Body of pancreas (tissue), 4 donors: ENCODE measurements around the gene PNPLA6. TPM values are rescaled to one million over a fixed set of nuclear protein-coding genes. Genes with fewer than 3 reads are reported as not detected.

Experiments
- ATAC-seq: fragments of 150-250 bp; one replicate; pipeline ENCODE4 v1.9.1; 2016
- DNase-seq, 4 donors: peaks; one replicate each; pipeline ENCODE4 v3.0.0-alpha.2; 2019
- H3K27ac ChIP-seq, 4 donors: fragments of 200-600 bp; sonication (generic); 1 replicate in 3 of 4; 2 replicates in 1 of 4; pipeline versions ENCODE4 v1.5.1 to v1.6.1; 2016 to 2019; ENCODE audit warnings: mild to moderate bottlenecking in 1 of 4, mixed read lengths in 1 of 4, moderate library complexity in 1 of 4
- H3K27me3 ChIP-seq, 2 donors: fragments of 200-600 bp; sonication (generic); one replicate each; pipeline ENCODE4 v1.6.0; 2016; ENCODE audit warnings: mild to moderate bottlenecking in 1 of 2
- H3K36me3 ChIP-seq, 2 donors: fragments of 200-600 bp; sonication (generic); replicated peaks in 1 of 2; 2 replicates each; pipeline ENCODE4 v1.5.1; 2016; ENCODE audit warnings: low read depth in 2 of 2; ENCODE audit not compliant: insufficient read depth in 1 of 2
- H3K4me1 ChIP-seq: fragments of 200-600 bp; sonication (generic); one replicate; pipeline ENCODE4 v1.6.0; 2016
- H3K4me3 ChIP-seq, 2 donors: fragments of 200-600 bp; sonication (generic); 1 replicate in 1 of 2; 2 replicates in 1 of 2; pipeline ENCODE4 v1.5.1; 2016 to 2019
- H3K9me3 ChIP-seq, 3 donors: fragments of 200-600 bp; sonication (generic); 1 replicate in 2 of 3; 2 replicates in 1 of 3; pipeline ENCODE4 v1.5.1; 2016
- CTCF ChIP-seq, 7 experiments: fragments of 450-650 bp in 4 of 7; fragments of 200-600 bp in 3 of 7; sonication (generic) in 3 of 7; IDR thresholded peaks; one replicate each; pipeline ENCODE4 v1.5.1; 2016 to 2019; ENCODE audit warnings: antibody characterized with exemption in 7 of 7
- POLR2A ChIP-seq, 3 donors: fragments of 450-650 bp; IDR thresholded peaks; one replicate each; pipeline ENCODE4 v1.6.1; 2016; ENCODE audit warnings: antibody characterized with exemption in 3 of 3, mild to moderate bottlenecking in 2 of 3
- WGBS, 2 donors: methylation state at CpG; one replicate each; pipeline ENCODE4 v1.1.5; 2017; 5-methylcytosine and 5-hydroxymethylcytosine counted together
- intact Hi-C: fragments of 100-400 bp; cut with DNase I; formaldehyde crosslinking; loops from one replicate; pipeline ENCODE4 v1.15.1; 2023
- total RNA-seq, 2 donors: library from RNA; depleted of rRNA; stranded (reverse); fragments of >200 nt; gene quantifications; one replicate each; pipeline ENCODE4 v1.1.0, GENCODE V29; 2016

PNPLA6 gene
- total RNA-seq, 2 donors from 2014 or later = 43.8 to 52.1 TPM

GRCh38 chr19:7516333-7516732 is 19.2 kb upstream of the PNPLA6 start:
- ATAC-seq = no peak
- 2 to 8% methylated on average over 2 to 22 of the region's 28 CpGs for WGBS, 2 donors
- TF ChIP-seq CTCF (IDR thresholded peaks at IDR 0.05) = no peak
- intact Hi-C loops = no loop called here
- no peak for DNase-seq
- H3K4me3 ChIP-seq = peak overlapping the region; percentile 20 to 67
- H3K27ac ChIP-seq = peak overlapping the region; percentile 25 to 76 (median 66)
- H3K9me3 ChIP-seq = no peaks in the 10 kb centered on the region
- H3K27me3 ChIP-seq = no peaks in the 10 kb centered on the region
- H3K4me1 ChIP-seq = peaks cover 16% of the 10 kb centered on the region
- H3K36me3 ChIP-seq = no peaks in the 10 kb centered on the region

- Histone ChIP-seq H3K4me3 (peak overlapping the region; percentile 20 to 67), H3K36me3 (no peaks in the 10 kb centered on the region), H3K27me3 (no peaks in the 10 kb centered on the region), H3K4me1 (peaks cover 19% of the 10 kb centered on the region), H3K9me3 (no peaks in the 10 kb centered on the region), H3K27ac (peak overlapping the region in 3 of 4 donors; percentile 63 to 76 (median 69))
- ATAC-seq = no peak
- no peak for TF ChIP-seq POLR2A (IDR thresholded peaks at IDR 0.05)
- TF ChIP-seq CTCF (IDR thresholded peaks at IDR 0.05) = no peak
- no peak for DNase-seq
- 29 to 36% methylated on average over 3 to 4 of the region's 4 CpGs for WGBS, 2 donors
- intact Hi-C loops = no loop called here
Observed at GRCh38 chr19:7516878-7517277, 18.6 kb upstream of the PNPLA6 start.

- TF ChIP-seq POLR2A (IDR thresholded peaks at IDR 0.05) = no peak
- TF ChIP-seq CTCF (IDR thresholded peaks at IDR 0.05) = no peak
Observed at GRCh38 chr19:7519361-7520130, 16.0 kb upstream of the PNPLA6 start.

GRCh38 chr19:7520131-7521051 is 15.1 kb upstream of the PNPLA6 start:
- no peak overlapping the region for H3K27ac ChIP-seq

More at GRCh38 chr19:7519361-7520130, 16.0 kb upstream of the PNPLA6 start:
- ATAC-seq (no peak), DNase-seq (no peak)
- no peaks in the 10 kb centered on the region for H3K36me3 ChIP-seq
- peaks cover 36% of the 10 kb centered on the region for H3K4me1 ChIP-seq
- no peak overlapping the region for H3K27ac ChIP-seq
- intact Hi-C loops = no loop called here
- no peaks in the 10 kb centered on the region for H3K9me3 ChIP-seq
- no peak overlapping the region for H3K4me3 ChIP-seq
- WGBS, 2 donors = 95 to 96% methylated on average over 47 to 57 of the region's 74 CpGs
- no peaks in the 10 kb centered on the region for H3K27me3 ChIP-seq

More at GRCh38 chr19:7520131-7521051, 15.1 kb upstream of the PNPLA6 start:
- Histone ChIP-seq H3K9me3 (no peaks in the 10 kb centered on the region), H3K4me1 (peaks cover 34% of the 10 kb centered on the region), H3K27me3 (no peaks in the 10 kb centered on the region), H3K4me3 (no peak overlapping the region), H3K36me3 (no peaks in the 10 kb centered on the region)
- ATAC-seq = no peak
- DNase-seq = no peak
- 74 to 78% methylated on average over 23 to 45 of the region's 51 CpGs for WGBS, 2 donors
- intact Hi-C loops = no loop called here
- TF ChIP-seq POLR2A (IDR thresholded peaks at IDR 0.05) (no peak), CTCF (IDR thresholded peaks at IDR 0.05) (no peak)
